SHP77 (cell line): ENCODE results near the gene CR2.
"Not testable (repeated sequence)": the region's sequence is repeated elsewhere in the genome, so short reads cannot be mapped to it uniquely, and the experiment has no call there.

Source experiments
- DNase-seq, 2 experiments: peaks; one replicate each; lab custom pipeline; 2025; lab: John Stamatoyannopoulos, UW

CR2 gene

DNA sequence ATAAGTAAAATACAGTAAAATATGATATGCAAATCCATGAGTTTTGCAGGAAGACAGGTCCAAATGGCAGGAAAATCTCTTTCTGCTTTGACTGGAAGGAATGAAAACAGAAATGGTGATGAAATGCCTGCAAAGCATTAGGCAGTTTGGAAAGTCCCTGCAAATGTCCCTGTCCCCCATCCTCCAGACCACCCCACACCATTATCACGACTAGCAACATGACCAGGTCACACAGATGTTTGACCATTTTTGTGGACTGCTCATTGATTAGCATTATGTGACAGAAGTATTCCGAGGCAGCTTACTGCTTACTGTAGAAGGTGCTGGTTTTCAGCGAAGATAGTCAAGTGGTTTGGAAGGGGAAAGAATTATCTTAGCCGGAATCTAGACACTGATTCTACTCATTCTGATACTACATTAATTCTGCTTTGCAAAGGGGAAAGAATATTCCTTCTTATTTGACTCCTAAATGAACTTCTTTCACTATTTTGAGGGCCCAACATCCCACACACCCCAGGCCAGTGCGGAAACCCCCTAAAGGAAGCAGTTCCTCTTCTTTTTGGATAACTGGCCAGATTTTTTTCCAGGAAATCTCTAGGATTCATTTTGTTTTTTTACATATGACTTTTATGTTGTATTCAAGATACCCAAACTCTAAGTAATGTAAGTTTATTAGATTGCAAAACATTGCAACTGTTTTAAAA is 9.5 kb upstream of the CR2 start:
- DNase-seq = no peak

DNA sequence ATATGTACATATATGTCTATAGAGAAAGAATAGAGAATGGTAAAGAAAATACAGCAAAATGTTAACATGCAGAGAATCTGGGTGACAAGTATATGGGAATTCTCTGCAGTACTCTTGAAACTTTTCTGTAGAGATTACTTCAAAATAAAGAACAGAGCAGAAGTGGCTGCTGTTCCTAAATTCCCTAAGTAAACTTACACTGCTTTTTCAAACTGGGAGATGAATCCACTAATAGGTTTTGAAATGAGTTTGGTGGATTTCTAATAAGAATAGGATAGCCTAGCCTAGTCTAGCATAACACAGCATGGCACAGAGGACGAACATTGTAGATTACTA is 450 bp upstream of the CR2 start:
- DNase-seq = no peak

DNA sequence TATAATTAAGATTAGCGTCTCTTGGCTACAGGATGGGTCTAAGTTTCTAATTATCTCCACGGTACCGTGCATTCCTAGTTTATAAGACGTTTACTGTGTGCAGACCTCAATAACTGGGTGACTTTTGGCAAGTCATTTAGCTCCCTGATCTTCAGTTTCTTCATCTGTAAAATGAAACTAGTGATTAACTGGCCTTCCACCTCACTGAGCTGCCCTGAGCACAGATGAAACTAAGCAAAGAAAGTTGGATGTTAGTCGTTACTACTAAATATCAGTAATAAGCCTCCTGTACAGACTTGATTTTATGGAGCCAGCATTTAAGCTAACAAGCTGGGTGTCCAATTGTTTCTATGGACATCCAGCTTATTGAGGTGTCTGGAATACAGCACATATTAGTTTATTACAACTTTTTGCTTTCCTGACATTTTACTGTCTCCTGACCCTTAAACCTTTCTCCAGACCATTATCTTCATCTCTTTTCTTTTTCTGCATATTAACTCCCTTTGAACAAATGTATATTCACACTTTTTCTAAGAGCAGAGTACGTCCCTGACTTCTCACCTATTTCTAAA is 1.1 kb downstream of the CR2 start:
- no peak for DNase-seq

DNA sequence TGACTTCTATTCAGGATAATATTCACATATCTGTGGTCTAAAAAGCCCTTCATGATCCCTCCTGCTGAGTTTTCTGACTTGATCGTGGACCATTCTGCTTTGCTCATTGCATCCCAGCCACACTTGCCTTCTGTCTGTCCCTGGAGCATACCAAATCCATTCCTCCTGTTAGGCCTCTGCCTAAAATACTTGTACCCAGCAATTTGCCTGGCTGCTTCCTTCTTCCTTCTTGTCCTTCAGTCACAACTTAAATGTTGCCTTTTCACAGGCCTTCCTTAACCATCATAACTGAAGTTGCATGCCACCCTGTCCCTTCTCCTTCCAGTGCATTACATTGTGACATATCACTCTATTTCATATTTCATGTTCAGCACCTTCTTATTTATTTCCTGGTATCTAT is 4.3 kb downstream of the CR2 start:
- DNase-seq = no peak

DNA sequence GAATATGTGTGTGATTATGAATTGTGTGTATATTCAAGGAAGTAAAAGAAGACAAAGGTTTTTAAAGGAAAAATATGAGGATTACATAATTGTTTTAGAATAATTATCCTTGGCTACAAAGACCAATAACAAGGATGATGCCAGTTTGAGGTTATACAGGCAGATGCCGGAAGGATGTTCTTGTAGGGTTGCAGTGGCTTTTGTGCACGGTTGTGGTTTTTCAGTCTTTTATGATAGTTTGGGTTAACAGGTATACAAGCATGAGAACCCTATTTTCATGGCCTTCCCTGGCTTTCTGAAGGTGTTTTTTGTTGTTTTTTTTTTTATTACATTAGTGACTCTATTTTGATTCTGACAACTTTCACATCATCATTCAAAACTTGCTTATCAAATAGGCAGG is 4.9 kb downstream of the CR2 start:
- no peak for DNase-seq

DNA sequence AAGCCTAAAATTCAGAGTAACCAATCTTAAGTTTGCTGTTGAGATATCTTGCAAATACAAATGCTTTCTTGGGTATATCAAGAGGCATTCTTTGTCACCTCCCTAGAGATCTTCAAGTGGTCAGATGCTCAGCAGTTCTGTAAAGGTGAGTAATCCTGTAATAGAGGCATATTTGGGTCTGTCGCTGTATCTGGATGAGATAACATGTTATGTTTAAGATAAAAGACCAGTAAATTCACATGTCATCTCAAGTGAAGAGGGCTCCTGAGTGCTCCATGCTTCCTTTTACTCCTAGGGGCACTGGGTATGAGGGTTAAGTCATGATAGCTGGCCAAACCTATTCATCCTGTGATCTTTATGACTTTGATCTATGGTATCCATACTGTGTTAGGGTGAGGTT is 7.5 kb downstream of the CR2 start:
- no peak for DNase-seq

DNA sequence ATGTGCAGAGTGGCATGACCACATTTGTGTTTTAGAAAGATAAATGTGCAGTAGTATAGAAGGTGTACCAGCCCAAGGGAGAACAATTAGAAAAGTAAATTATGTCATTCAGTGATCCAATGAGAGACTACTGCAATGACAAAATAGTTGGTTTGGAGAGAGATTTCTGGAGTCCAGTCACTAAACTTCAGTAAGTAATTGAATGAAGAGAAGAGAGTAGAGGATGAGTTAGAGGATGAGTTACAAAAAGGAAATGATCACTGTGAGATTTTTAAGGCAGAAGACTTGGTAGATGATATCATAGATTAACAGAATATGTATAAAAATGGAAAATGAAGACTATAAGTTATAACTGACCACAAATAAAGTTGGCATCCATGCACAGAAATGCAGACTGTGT is 8.4 kb downstream of the CR2 start:
- no peak for DNase-seq

DNA sequence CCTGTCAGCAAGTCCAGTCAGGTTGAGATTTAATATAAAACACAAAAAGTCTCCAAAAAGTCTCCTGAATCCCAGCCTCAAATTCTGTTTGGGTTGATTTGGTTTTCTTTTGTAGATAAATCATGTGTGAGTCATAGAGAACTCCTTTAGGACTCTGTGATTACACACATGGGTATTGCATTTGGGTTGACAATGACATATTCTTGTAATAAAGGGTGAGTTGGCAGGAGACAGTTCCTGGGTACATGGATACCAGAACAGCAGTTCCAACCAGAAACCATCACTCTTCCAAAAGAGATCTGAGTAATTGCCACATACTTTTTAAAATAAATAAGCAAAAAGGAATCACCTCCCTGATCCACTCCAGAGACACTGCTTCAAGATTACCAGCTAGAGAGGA is 8.9 kb downstream of the CR2 start:
- no peak for DNase-seq

DNA sequence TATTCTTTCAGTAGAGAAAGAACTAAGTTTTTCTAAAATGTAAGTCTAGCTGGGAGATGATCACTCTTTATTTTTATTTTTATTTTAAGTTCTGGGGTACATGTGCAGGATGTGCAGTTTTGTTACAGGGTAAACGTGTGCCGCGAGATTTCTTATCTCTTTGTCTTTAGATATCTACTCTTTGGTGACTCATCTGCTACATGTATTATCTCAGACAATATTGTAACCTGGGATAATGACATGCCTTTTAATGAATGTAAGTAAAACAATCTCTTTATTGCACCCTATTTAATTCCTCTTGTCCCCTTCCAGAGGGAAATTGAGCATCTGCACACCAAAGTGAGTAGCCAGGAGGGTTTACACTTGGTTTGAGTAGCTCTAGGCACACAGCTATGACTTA is 9.4 kb downstream of the CR2 start:
- DNase-seq = no peak

DNA sequence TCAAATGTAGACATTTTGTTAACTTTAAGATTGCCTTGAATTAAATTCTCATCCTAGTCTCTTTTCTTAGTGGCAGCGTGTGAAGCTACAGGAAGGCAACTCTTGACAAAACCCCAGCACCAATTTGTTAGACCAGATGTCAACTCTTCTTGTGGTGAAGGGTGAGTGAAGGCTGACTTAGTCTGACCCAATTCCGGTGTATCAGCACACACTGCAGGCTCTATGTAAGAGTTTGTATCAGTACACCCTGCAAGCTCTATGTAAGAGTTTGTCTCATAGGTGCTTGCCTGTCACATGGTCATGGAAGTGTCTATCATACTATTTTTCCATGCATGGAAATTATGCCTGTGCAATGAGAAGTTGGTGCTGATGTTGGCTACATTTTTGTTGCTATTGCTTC is 16.8 kb downstream of the CR2 start:
- no peak for DNase-seq

DNA sequence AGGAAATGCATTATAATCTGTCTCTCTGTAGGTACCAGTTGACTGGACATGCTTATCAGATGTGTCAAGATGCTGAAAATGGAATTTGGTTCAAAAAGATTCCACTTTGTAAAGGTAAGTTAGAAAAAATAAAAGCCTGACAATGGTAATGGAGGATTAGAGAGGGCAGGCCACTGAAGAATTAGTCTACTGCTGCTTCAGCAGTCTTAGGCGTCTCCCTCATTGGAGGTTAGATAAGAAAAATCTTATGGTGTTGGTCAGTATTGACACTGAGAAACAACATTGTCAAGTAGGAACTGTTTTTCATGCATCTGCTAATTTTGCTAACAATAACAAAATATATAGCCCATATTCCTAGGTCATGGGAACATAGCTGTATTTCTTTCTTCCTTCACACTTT is 20.1 kb downstream of the CR2 start:
- no peak for DNase-seq

DNA sequence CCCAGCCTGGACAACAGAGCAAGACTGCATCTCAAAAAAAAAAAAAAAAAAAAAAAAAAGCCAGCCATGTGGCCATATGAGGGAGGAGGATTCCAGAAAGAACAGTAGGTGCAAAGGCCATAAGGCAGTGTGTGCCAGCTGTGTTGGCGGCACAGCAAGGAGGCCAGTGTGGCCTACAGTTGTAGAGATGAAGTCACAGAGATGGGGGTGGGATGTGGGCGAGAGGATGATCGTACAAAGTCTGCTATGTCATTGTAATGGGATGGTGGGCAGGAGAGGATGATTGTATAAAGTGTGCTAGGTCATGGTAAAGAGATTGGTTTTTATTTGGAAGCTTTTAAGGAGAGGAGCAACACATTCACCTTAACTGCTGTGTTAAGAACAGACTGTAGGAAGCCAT is 32.1 kb downstream of the CR2 start:
- no peak for DNase-seq

DNA sequence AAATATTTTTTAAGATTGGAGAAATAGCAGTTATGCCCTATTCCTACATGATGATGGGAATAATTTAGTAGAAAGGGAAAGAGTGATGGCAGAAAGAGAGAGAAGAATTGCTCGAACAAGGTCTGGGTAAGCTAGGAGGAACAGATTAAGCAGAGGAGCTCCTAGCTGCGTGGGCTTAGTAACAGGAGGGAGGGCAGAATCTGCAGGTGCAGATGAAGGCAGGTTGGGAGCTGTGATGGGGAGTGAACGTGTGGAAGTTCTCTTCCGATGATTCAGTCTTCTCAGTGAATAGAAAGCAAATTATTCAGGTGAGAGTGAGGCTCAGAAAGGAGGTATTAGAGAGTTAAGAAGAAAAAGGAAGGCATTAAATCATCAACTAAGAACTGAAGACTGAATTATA is 33.5 kb downstream of the CR2 start:
- no peak for DNase-seq

DNA sequence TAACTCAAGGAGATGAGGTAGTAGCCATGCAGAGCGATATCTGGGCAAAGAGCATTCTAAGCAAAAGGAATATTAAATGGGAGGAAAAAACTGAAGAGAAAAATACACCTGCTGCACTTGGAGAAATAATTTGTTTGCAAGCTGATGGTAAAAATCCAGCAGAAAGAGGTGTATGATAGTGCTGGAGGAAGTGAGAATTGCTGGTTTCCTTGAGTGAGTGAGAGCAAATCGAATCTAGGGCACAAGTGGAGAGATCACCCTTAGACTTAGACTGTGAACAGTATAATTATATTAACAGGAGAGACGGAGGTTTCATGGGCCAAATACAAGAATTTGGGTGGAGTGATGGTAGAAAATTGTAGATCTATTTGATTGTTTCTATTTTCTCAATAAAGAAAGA is 39.1 kb downstream of the CR2 start:
- no peak for DNase-seq

DNA sequence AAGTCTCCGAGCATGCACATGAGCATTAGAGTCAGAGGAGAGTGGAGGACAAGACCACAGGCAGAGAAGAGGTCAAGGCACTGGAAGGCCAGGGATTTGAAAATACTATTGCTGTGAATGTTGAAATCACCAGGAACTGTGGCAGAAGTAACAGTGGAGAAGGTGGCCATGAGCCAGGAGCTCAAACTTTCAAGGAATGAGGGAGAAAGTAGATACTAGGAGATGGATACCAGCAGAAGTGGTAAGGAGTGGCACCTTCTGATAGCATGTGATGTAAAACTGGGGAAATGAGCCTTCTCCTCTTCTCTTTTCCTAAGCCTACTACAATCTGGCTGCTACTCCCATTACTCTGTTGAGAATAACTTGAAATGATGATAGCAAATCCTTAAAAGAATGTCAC is 40.0 kb downstream of the CR2 start:
- DNase-seq = no peak

DNA sequence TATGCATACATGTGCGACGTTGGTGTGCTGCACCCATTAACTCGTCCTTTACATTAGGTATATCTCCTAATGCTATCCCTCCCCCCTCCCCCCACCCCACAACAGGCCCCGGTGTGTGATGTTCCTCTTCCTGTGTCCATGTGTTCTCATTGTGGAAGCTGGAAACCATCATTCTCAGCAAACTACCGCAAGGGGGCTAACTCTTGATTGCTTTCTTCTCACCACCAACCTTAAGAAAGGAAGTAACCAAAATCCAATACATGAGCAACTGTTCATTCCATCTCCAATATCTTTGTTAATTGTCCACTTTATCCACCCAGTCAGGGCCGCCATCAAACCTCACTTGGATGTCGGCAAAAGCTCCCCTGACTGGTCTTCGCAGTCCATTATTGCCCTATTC is 41.2 kb downstream of the CR2 start:
- not testable (repeated sequence) for DNase-seq

DNA sequence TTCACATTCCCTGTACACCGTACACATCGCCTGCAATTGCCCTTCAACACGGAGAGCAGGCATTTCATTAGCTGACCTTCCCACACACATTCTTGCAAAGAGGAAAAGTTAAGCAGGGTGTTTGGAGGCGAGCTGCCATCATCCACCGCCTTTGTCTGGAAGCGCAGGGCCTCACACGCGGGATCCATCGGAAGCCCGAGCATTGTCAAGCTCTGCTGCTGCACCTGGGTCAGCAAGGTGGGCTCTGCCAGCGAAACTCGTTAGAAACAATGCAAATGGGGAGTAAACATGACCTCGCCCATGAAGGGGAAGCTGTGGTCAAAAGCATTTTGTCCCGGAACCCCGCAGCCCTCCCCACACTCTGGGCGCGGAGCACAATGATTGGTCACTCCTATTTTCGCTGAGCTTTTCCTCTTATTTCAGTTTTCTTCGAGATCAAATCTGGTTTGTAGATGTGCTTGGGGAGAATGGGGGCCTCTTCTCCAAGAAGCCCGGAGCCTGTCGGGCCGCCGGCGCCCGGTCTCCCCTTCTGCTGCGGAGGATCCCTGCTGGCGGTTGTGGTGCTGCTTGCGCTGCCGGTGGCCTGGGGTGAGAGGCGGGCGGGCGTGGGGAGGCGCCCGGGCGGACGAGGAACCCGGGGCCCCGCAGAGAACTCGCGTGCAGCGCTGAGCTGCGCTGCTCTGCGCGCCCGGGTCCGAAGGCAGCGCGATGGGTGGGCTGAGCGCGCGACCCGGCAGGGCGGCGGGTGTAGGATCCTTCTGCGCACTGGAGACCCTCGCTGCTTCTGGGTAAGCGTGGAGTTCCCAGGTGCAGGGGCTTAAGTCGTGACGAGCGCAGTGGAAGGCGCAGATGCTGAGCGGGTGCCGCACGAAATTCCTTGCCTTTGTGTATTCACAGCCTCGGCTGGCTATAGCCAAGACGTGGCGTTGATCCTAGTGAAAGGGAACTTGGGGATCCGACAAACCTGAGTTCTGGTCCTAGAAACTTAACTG is 42.0 kb downstream of the CR2 start, which contains the start of gene CR1:
TSS of gene CR1 (plus strand) at position 357 of the 992 bp plus-strand sequence. CDS start at position 468, 111 bp downstream.
- no peak for DNase-seq

DNA sequence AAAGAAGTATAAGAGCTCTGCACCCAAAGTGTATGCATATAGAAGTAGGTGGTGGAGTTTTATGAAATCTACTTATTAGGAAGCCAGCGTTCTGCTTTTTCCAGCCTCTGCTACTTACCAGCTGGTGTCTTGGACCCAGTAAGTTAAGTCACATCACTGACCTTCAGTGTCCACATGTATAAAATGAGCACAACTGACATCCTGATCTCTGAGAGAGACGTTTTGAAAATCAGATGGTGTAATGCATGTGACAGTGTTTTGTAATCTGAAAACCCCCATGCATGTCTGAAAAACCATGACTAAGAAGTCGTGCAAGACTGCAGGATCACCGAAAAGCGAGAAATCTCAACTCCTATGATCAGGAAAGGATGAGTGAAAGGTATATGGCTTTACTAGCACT is 43.8 kb downstream of the CR2 start:
- no peak for DNase-seq

DNA sequence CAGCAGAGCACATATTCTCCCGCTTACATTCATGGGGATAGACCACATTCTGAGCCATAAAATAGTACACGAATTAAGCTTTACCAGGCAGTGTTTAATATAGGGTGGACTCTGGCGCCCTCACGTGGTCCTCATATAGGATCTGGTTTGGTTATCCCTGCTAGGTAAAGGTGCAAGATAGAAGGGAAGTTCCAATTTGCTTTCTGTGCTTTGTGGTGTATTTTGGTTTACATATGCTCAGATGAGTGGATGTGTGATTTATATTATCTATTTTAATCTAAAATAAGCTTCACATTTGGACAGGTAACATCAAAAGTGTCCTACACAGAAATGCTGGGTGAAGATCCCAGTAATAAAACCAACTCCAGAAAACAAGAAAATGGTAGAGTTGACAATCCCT is 45.4 kb downstream of the CR2 start:
- peak; percentile 30 to 46 for DNase-seq

DNA sequence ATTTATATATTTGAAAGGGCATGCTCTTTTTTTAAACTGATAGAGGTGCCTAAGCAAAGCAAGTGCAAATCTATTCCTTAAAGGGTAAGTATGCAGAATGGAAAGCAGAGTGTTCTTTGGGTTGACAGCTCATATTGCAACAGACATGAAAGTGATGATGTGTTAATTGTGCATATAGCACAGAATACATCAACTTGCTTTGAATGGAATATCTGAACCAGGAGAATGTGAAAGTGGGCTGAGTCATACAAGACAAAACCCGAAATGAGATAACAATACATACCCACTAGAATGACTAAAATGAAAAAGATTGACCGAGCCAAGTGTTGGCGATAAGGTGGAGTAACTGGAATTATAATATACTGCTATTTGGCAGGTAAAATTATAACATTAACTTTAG is 46.2 kb downstream of the CR2 start:
- no peak for DNase-seq

DNA sequence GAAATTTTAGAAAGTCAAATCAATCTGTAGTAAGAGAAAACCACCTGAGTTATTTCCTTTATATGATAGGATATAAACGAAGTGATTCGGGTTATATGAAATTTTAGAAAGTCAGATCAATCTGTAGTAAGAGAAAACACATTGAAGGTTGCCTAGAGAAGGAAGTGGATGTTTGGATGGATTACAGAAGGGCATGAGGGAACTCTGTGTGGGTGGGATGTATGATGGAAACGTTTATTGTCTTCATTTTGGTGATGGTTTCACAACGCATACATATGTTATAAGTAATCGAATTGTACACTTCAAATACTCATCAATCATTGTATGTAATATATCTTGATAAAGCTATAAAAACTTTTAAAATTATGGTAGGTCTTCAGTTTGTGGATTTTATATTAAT is 46.9 kb downstream of the CR2 start:
- no peak for DNase-seq

DNA sequence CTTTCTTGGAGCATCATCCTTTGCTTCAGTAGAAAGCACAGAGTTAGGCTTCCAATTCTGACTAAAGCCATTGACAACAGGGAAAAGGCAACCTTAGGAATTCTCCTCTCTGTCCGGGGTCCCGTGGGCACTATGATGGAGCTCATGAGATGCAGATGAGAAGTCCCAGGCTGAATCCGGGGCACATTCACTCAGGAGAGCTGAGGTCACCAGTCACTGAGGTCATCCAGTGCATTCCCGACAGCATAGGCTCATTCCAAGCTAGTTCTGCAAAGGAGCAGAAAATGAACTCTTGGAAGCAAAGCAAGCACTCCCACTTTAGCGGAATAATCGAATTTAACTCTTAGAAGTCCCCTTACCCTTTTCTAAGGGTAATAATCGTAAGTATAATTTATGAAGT is 48.6 kb downstream of the CR2 start:
- DNase-seq = no peak

DNA sequence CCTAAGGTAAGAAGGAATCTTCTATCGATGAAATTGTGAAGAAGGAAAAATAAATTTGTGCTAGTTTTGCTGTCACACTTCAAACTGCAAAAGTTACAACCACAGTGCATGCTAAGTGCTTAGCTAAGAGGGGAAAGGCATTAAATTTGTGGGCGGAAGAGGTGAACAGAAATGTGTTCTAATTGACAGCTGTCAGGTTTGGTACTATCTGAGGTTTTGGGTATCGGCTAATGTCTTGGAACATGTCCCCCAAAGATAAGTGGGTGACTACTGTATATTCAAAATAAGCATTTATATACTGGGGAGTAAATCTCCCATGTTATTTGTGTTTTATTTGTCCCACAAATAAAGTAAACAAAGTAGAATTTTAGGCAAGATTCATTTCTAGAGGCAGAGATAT is 49.8 kb downstream of the CR2 start:
- DNase-seq = no peak
